ENCODE measurements around the gene MAML2.

The MAML2 gene

DNA sequence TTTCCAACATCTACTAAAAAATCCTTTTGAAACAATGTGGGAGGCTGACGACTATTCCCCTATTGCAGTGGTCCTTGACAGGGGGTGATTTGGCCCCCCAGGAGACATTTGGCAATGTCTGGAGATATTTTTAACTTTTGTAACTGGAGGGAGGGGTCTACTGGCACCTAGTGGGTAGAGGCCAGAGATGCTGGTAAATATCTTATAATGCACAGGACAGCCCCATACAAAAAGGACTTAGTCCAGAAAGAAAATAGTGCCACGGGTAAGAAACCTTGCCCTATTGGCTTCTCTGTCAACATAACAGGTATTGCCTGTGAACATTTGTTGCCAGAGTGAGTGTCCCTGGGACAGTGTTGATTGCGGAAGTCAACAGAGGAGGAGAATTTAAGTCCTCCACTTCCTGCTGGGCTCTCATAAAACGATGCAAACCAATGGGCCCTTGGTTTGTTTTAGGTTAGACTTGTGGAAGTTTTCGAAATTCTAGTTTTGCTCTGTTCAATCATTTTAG, 101.6 kb downstream of the MAML2 start:
- DNase-seq (ENCODE audit: low read depth in 2 of 2): no peak

DNA sequence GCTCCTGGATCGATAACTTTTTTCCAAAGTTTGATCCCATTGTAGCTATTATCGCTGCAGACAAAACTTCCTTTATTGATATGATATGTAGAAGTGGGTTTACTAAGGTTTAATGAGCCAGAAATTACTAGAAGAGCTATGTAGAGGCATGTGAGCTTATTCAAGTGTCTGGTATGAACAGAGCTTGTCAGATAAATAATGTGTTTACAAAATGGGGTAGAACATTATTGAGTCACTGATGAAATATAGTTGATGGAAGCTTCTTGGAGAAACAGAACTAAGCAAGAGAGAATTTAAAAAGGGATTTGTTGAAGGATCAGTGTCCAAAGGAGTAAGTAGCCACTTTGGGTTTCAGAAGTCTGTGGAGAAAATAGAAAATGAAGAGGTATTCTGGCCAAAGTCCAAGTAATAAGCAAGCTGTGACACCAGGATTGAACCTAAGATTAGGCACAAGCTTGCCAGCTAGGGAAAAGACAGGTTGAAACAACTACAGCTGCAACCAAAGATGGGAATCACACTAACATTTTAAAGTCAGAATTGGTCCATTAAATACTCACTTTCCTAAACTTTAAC, 104.3 kb downstream of the MAML2 start:
- no peak for DNase-seq (ENCODE audit: low read depth in 2 of 2)

- no peak for DNase-seq (ENCODE audit: low read depth in 2 of 2)
Measured at GRCh38 chr11:96237766-96238266, 105.2 kb downstream of the MAML2 start.

- DNase-seq (ENCODE audit: low read depth in 2 of 2): no peak
Measured at GRCh38 chr11:96235751-96236150, 107.2 kb downstream of the MAML2 start.

GRCh38 chr11:96234866-96235441, 108.0 kb downstream of the MAML2 start:
- DNase-seq (ENCODE audit: low read depth in 2 of 2): no peak

DNA sequence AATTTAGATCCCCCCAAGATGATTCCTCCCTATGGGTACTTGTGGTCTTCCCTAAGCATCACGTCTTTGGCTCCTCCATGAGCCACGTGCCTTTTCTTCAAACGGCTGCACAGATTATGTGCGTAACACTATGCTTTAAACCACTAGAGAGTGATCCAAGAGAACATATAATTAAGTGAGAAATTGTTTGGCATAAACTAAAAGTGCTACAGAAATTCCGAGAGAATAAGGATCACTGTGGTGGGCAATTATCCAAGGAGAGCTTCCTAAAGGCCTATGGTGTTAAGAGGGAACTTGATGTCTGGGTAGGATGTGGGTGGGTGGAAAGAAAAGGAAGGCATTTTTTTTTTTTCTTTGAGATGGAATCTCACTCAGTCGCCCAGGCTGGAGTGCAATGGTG, 110.9 kb downstream of the MAML2 start:
- no peak for DNase-seq (ENCODE audit: low read depth in 2 of 2)

GRCh38 chr11:96230686-96231085, 112.3 kb downstream of the MAML2 start:
- DNase-seq (ENCODE audit: low read depth in 2 of 2): no peak

DNA sequence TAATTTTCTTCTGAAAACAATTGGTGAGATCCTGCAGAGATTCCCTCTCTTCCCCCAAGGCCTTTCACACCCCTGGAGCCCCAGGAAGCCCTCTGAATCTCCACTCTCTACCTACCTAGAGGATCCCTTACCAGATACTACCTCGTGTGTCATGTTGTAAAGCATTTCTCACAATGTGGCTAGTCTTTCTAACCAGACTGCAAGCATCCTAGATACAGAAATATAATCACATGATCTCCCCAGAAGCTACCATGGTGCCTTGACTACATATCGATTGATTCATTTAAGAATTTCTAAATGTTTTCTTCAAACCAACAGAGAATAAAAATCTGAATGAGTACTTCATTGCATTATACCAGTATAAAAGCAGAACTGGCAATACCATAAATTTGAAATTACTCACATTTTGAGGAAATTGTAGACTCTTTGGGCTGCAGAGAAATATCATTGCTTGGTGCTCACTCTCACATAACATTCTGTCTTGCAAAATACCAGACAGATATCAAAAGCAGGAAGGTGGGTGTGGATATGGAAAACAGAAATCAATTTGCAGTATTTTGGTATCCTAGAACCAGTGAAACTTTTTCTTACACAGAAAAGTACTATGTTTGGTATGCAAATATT, 113.5 kb downstream of the MAML2 start:
- DNase-seq (ENCODE audit: low read depth in 2 of 2): no peak

DNA sequence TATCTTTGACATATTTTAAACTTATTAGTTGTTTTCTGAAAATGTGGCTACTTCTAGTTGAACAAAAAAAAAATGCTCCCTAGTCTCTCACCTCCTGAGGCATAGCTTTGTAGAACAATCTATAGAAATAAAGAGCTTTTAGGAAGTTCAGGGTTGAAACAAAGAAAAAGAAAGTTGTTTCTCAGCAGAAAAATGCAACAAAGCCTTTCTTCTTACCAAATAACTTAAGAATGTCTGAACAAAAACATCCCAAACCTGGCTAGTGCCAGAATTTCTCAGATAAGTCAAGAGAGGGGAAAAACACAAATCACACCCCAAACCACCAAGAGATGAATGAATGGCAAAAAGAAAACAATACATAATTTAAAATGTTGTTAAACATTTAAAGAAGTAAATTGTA, 114.1 kb downstream of the MAML2 start:
- no peak for DNase-seq (ENCODE audit: low read depth in 2 of 2)

DNA sequence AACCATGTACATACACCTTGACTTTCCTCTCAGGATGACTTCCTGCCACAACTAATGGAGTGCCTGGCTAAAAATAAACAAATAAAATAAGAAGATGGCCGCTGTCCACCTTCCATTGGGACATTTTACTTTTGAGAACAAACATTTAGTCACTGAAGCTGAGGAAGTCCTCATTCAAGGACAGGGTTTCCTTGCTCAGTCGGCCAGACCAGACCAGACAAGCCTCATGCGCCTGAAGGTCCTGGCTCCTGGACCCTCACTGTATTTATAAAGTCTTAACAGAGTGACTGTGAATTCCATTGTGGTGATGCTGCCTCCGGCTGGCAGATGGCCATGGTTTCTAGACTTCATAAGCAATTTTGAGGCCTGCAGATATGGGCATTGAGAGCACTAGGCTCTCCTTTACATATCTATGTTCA, 114.5 kb downstream of the MAML2 start:
- no peak for DNase-seq (ENCODE audit: low read depth in 2 of 2)

GRCh38 chr11:96227244-96227643, 115.8 kb downstream of the MAML2 start:
- no peak for DNase-seq (ENCODE audit: low read depth in 2 of 2)

DNA sequence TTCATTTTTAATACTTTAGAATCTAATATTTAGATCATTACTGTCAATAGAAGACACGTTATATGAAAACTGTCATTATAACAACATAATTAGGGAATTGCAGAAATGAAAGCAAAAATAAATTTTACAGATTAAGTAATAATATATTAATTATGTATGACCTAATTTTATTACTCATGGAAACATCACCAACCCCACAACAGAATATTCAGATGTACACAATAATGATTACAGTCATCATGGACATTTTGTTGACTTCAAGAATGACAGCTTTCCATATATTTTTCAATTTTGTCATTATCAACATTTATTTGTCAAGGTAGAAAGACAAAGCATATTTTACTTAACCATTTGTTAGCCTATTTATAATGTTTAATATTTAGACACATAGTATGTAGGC, 119.9 kb downstream of the MAML2 start:
- no peak for DNase-seq (ENCODE audit: low read depth in 2 of 2)

GRCh38 chr11:96222102-96222501, 120.9 kb downstream of the MAML2 start:
- no peak for DNase-seq (ENCODE audit: low read depth in 2 of 2)

- DNase-seq (ENCODE audit: low read depth in 2 of 2): no peak
Measured at GRCh38 chr11:96221244-96222070, 121.5 kb downstream of the MAML2 start.

- DNase-seq (ENCODE audit: low read depth in 2 of 2): no peak
Measured at GRCh38 chr11:96219981-96220623, 122.9 kb downstream of the MAML2 start.

DNA sequence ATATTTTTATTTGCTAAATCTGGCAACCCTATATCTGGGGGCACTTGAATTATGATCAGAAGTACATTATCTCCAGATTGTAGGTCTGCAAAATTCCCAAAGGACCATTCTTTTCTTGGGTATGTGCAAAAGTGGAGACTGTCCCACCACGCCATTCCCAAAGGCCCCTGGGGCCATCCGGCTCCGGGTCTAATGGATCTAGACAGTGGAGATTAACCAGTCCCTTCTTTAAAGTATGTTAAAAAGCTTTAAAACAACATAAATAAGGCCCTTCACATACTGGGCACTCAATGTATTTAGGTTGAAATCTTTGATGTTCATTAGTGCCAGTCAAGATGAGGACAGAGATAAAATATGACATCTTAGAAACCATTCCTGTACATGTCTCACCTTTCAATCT, 124.1 kb downstream of the MAML2 start:
- no peak for DNase-seq (ENCODE audit: low read depth in 2 of 2)

GRCh38 chr11:96218006-96218405, 125.0 kb downstream of the MAML2 start:
- no peak for DNase-seq (ENCODE audit: low read depth in 2 of 2)

DNA sequence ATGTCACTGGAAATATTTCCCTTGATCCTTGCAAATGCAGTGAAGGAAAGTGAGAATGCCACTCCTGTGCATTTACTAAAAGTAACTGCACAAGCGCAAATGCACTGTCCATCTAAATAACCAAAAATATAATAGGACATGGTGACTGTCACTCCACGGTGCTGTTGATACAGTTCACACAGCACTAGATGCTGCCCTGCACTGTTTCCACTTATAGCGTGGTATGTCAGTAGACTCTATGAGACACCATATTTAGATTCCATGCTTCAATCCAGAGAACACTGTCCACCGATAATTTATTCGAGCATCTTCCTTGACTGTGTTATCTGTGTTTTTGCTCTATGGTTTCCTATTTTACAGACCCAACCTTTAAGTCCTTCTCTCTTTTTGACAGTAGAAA, 125.8 kb downstream of the MAML2 start:
- DNase-seq (ENCODE audit: low read depth in 2 of 2): no peak

DNA sequence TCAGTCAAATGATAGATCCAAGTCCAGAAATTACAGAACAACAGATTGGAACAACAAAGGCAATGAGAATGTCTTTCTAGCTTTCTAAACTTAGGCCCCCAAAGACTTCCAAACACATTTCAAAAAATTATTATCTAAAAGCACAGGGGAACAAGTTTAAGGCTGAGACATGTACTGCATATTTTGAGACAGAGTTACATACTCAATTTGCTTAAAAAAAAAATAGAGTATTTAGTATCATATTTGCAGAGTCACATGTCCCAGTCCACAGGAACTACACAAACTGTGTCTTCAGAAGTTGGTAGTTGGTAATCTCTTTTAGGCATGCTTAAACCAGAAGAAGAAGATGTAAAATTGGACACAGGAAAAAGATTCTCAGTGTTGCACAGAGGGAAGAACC, 127.2 kb downstream of the MAML2 start:
- no peak for DNase-seq (ENCODE audit: low read depth in 2 of 2)

- no peak for DNase-seq (ENCODE audit: low read depth in 2 of 2)
Measured at GRCh38 chr11:96215110-96215782, 127.7 kb downstream of the MAML2 start.

DNA sequence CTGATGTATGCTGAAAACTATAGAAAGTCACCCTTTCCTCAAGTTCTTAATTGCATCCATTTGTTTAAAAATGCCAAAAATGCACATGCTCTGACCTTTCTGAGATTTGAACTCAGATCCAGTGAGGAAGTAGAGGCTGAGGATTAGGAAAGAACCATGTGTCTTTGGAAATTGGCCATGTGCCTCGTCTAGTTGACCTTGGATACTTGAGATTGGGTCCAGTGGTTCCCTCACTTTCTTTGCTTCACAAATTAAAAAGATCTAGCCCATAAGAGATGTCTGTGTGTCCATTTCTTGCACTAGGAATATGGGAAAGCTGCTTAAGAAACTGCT, 128.3 kb downstream of the MAML2 start:
- DNase-seq (ENCODE audit: low read depth in 2 of 2): no peak

Data from stimulated activated CD4-positive, alpha-beta T cell treated with anti-CD3 and anti-CD28 coated beads, Interleukin-1b, Interleukin-23, amount 100 ng/mL, for 1 hour (primary cell).